ENCODE measurements around the gene GPT2.
"Not testable (repeated sequence)": the region's sequence is repeated elsewhere in the genome, so short reads cannot be mapped to it uniquely, and the experiment has no call there.

Gene GPT2

GRCh38 chr16:46862555-46863447 is 21.4 kb upstream of the GPT2 start:
- DNase-seq: no peak

- DNase-seq: no peak
Measured at GRCh38 chr16:46866286-46866685, 17.9 kb upstream of the GPT2 start.

- not testable (repeated sequence) for DNase-seq
Measured at GRCh38 chr16:46867486-46867885, 16.7 kb upstream of the GPT2 start.

DNA sequence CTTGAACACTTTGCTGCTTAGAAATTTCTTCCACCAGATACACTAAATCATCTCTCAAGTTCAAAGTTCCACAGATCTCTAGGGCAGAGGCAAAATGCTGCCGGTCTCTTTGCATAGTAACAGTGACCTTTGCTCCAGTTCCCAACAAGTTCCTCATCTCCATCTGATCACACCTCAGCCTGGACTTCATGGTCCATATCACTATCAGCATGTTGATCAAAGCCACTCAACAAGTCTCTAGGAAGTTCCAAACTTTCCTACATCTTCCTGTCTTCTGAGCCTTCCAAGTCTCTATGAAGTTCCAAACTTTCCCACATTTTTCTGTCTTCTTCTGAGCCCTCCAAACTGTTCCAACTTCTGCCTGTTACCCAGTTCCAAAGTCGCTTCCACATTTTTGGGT is 15.3 kb upstream of the GPT2 start:
- DNase-seq: not testable (repeated sequence)

DNA sequence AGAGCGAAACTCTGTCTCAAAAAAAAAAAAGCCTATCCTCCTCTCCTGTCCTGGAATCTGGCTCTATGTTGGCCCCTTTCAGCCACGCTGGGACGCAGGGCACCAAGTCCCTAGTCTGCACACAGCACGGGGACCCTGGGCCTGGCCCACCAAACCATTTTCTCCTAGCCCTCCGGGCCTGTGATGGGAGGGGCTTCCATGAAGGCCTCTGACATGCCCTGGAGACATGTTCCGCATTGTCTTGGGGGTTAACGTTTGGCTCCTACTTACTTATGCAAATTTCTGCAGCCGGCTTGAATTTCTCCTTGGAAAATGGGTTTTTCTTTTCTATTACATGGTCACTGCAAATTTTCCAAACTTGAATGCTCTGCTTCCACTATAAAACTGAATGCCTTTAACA is 12.6 kb upstream of the GPT2 start:
- no peak for DNase-seq

- DNase-seq: no peak
Measured at GRCh38 chr16:46873201-46873600, 11.0 kb upstream of the GPT2 start.

DNA sequence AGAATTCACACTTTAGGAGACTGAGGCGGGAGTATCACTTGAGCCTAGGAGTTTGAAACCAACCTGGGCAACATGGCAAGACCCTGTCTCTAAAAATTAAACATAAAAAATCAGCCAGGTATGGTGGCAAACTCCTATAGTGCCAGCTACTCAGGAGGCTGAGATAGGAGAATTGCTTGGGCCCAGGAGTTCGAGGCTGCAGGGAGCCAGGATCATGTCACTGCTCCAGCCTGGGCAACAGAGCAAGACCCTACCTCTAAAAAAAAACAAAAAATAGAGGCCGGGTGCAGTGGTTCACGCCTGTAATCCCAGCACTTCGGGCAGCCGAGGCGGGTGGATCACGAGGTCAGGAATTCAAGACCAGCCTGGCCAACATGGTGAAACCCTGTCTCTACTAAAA is 8.9 kb upstream of the GPT2 start:
- DNase-seq: no peak

DNA sequence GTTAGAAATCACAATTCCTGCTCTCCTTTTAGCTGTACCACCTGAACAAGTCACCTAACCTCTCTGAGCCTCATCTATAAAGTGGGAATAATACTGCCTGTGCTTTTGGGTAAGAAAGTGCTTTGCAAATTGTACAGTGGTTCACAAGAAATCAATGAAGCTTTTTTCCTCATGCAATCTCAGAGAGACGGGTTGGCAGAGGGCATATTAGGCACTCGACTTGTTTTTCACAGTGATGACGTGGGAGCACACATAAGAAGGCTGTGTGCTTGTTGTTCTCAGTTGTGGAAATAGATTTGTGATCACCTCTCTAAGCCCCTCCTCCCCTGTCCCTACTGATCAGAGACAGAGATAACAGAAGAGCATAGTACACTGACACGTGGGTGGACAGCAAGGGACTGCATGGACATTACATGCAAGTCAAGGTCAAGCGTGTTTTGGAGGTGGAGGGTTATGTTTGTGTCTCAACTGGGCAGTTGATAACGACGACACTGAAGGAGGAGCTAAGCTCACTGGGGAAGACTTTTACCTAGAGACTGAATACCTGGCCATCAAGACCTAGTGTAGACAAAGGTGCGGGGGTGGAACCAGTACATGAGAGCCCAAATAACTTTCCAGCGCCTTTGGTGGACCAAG is 1.7 kb upstream of the GPT2 start:
- no peak for DNase-seq

DNA sequence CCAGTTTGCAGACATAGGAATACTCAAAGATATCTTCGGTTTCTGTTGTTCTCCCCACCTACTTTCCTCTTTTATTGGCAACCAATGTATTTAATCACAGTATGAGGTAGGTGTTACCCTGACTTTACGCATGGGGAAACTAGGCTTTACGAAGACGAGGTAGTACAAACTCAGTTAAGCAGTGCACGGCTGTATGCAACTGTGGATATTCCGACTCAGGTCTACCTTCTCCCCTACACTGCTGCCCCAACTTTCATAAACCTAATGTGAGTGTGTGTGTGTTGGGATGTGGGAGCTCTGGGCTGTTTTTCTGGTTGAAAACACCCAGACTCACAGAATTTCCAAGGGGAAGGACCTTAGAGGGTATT is 1.2 kb upstream of the GPT2 start:
- DNase-seq: no peak

DNA sequence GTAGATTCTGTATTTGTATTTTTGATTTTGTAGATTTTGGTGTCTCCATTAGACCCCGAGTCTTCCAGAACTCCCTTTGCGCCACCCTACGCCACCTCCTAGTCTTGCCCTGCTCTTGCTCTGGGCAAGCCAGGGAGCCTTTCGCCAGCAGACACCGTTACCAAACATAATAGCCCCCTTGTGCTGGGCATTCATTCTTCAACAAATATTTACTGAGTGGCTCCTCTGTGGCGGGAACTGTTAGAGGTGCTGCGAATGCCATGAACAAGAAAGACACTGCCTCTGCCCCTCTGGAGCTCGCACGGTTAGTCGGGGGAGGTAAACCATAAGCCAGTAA is 841 bp upstream of the GPT2 start:
- DNase-seq: no peak

DNA sequence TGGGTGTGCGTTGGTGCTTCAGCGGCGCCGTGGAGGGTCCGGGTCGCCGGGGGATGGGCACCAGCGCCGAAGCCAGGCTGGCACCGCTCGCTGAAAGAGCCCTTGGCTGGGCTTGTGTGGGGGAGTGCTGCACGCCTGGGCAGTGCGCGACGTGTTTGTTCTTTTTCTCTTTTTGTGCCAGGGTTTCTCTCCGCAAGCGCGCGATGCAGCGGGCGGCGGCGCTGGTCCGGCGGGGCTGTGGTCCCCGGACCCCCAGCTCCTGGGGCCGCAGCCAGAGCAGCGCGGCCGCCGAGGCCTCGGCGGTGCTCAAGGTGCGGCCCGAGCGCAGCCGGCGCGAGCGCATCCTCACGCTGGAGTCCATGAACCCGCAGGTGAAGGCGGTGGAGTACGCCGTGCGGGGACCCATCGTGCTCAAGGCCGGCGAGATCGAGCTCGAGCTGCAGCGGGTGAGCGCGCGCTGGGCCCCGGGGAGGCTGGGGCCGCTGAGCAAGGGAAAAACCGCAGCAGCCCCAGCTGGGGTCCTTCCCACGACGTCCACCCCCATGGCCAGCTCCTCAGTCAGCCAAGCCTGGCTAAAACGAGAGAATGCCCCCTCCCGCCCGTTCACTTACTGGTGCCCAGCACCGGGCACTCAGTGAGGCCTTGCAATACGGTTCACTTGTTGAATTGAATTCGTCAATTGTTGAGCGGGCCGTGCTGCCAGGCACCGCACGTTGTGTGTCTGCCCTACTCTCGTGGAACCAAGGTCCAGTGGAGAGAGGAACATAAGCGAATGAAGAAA is 541 bp downstream of the GPT2 start:
- DNase-seq: no peak

DNA sequence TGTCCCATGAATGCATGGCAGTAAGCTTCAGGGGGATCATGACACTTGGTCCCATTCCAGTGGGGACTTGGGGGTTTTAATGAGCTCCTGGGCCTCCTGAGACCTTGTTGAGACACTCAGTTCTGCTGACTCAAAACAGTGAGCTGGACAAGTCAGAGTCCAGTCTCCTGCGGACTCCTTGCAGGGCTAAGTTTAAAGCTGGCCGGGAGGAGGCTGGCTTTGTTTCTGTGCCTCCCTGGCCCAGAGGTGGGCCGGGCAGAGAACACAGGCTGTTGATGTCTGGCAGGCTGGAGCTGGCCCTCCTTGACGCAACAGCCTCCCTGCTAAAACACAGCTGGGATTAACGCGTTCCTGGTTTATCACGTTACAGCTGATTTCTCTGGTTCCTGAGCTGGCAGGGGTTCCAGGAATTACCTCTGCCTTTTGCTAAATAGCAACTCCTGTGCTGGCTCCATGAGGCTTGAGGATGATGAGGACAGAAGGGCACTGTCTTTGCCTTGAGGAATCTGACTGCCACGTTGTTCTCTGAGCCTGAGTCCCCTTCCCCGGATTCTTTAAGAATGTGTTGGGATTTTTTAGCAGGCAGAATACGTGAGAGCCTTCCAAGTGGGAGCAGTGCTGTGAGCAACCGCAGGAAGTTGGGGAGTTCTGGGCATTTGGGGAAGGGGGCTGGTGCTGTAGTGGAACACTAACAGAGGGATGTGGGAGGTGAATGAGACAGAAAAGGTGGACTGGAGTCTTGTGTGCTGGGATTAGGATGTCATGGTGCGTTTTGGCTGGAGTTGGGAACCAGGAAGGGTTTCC is 2.0 kb downstream of the GPT2 start:
- DNase-seq: no peak

- no peak for DNase-seq
Measured at GRCh38 chr16:46886764-46887523, 2.8 kb downstream of the GPT2 start.

- no peak for DNase-seq
Measured at GRCh38 chr16:46887524-46887854, 3.3 kb downstream of the GPT2 start.

GRCh38 chr16:46889245-46889941 is 5.2 kb downstream of the GPT2 start:
- DNase-seq: no peak

DNA sequence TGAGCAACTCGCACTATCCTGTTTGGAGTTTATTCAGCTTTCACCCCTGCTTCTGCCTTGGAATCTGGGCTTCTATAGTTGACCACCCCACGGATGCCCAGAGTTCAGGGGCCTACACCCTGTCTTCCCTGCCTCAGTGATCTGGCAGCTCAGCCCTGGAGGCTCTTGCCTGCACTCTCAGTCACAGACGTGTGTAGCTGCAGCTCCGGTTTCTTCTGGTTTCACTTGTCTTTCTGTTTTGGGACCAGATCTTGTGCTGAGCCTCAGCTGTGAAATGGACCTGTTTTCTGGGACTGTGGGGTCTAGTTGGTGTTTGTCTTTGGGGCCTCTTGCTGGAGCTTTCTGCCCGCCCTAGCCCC is 5.8 kb downstream of the GPT2 start:
- no peak for DNase-seq

- DNase-seq: no peak
Measured at GRCh38 chr16:46891910-46892309, 7.7 kb downstream of the GPT2 start.

DNA sequence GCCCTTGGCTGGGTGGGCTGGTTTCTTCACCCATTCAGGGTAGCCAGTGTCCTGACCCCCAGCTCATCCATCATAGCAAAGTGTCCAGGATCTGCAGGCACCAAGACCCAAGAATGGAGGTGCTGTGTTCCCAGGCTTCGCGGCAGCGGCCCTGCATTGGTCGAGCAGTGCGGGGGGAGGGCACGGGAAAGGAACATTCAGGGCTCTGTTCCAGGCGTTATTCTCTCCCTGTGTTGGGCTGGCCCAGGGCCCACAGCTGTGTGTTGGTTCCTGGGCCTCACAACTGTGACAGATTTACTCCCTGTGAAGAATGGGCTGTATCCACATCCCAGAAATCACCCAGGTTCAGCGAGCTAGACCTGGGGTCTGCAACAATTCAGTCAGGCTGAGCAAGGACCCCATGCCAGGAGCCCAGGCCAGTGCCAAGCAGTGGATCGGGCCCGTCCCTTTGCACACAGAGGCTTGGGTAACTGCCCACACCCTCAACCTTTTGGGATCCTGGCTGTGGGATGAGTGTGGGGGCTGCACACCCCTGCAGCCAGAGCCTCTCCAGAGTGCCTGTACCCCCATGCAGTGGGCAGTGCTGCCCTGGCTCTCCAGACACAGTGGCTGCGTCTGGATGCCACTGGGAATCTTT is 10.0 kb downstream of the GPT2 start:
- no peak for DNase-seq

DNA sequence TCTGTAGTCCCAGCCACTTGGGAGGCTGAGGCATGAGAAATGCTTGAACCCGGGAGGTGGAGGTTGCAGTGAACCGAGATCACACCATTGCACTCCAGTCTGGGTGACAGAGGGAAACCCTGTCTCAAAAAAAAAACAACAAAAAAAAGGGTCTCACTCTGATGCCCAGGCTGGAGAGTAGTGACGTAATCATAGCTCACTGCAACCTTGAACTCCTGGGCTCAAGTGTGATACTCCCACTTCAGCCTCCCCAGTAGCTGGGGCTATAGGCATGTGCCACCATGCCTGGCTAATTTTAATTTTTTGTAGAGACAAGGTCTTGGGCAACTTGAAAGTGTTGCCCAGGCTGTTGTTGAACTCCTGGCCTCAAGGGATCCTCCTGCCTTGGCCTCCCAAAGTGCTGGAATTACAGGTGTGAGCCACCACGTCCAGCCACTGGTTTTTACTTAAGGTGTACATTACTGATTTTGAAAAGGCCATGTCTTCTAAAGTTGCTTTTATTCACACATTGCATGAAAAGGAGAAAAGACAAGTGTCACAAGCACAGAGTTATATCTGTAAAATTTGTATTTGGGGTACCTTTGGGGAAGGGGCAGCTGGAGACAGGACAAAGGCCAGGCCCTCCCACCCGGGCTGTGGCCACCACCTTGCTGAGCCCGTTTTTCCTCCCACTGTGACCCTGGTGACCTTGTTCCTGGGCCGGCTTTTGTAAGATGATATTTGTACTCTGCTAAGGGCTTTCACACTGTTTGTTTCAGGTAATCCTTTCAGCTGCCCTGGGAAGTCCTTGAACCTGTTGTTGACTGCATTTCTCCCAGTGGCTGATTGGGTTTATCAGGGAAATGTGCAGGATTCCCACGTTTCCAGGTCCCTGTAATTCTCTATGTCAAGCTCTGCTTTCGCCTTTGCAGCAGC is 11.5 kb downstream of the GPT2 start:
- DNase-seq: no peak

DNA sequence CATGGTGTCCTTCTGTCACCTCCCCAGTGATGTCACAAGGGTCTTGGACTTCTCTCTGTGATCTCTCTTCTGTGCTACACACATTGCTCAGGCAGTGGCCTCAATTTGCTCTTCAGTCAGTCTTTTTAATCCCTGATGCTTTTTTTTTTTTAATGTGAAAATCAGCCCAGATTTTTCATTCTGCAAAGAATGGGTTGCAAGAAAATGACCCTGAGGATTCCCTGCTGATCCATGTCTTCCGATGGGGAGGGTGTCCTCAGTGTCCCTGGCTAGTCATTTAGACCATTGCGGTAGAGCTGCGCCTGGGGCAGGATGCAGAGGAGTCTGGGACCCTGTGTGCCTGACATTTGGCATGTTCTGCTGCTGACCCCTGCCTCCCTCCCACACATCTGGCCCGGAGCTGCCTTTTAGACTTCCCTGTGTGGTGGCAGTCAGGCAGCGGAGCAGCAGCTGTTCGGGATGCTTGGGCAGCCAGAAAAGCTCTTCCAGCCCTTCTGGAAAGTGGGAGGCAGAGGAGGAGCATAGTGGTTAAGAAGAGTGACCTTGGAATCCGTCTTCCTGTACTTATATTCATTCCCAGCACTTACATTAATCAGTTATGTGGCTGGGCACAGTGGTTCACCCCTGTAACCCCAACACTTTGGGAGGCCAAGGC is 12.3 kb downstream of the GPT2 start:
- DNase-seq: no peak
